ENCODE measurements around the gene CECR2.
A peak's percentile ranks its signal among the peaks of the same experiment; 100 is the strongest.

Gene CECR2

GRCh38 chr22:17369439-17370025, at the start of gene CECR2:
CECR2 (plus strand) TSS chr22:17369460; CDS start chr22:17369784, 324 bp downstream.
- intact Hi-C loops (cut with DNase I; ENCODE audit: low total_unique reads), result no loop called here
- TF ChIP-seq, protein P1, sequence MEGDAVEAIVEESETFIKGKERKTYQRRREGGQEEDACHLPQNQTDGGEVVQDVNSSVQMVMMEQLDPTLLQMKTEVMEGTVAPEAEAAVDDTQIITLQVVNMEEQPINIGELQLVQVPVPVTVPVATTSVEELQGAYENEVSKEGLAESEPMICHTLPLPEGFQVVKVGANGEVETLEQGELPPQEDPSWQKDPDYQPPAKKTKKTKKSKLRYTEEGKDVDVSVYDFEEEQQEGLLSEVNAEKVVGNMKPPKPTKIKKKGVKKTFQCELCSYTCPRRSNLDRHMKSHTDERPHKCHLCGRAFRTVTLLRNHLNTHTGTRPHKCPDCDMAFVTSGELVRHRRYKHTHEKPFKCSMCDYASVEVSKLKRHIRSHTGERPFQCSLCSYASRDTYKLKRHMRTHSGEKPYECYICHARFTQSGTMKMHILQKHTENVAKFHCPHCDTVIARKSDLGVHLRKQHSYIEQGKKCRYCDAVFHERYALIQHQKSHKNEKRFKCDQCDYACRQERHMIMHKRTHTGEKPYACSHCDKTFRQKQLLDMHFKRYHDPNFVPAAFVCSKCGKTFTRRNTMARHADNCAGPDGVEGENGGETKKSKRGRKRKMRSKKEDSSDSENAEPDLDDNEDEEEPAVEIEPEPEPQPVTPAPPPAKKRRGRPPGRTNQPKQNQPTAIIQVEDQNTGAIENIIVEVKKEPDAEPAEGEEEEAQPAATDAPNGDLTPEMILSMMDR (IDR thresholded peaks at IDR 0.05), result no peak
- H3K27ac ChIP-seq, result no peak within 1 kb of the TSS
- H3K4me1 ChIP-seq, result peaks cover 0 to 26% (median 22%) of the 10 kb centered on the region in 4 donors
- DNase-seq, result no peak
- no peaks in the 10 kb centered on the region for H3K36me3 ChIP-seq
- peaks cover 0 to 75% of the 10 kb centered on the region in 2 donors for H3K27me3 ChIP-seq
- no peaks in the 10 kb centered on the region for H3K9me3 ChIP-seq
- peak within 1 kb of the TSS; percentile 29 to 51 for H3K4me3 ChIP-seq

DNA sequence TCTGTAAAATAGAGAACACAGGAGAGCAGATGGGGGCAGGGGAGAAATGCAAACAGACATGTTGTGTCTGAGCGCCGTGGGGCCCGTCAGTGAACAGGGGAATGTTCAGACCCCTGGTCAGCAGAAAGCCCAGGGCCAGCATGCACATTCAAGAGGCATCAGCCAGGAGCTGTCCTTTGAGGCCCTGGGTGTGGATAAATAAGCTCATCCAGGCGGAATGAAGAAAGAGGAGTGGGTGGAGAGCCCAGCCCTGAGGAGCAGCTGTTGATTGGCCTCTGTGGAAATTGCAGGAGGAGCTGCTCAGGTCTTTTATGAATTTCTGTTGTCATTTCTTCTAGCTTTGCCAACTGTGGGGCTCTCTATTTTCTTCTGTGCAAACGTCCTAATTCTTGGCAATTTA, 49.7 kb upstream of the CECR2 start:
- DNase-seq, result no peak
- TF ChIP-seq, protein P1 (IDR thresholded peaks at IDR 0.05), result no peak
- Histone ChIP-seq H3K36me3 (no peaks in the 10 kb centered on the region), H3K4me3 (no peak overlapping the region), H3K27ac (no peak overlapping the region), H3K4me1 (no peaks in the 10 kb centered on the region), H3K9me3 (no peaks in the 10 kb centered on the region), H3K27me3 (peaks cover 0 to 8% of the 10 kb centered on the region in 2 donors)
- intact Hi-C loops (cut with DNase I; ENCODE audit: low total_unique reads), result no loop called here

DNA sequence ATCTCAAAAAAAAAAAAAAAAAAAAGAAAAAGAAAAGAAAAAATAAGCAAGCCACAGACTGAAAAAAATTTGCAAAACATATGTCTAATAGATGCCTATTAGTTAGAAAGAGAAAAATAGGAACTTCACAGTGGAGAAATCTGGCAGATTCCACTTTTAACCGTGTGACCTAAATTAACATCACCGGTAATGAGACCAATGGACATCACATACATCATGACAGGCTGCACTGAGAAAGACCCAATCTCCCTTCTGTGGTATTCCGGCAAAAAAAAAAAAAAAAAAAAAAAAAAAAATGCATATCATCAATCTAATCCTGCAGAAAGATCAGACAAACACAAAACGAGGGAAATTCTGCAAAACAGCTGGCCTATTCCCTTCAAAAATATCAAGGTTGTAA, 46.7 kb upstream of the CECR2 start:
- no peak overlapping the region for H3K4me3 ChIP-seq
- H3K9me3 ChIP-seq, result no peaks in the 10 kb centered on the region
- intact Hi-C loops (cut with DNase I; ENCODE audit: low total_unique reads), result no loop called here
- H3K27me3 ChIP-seq, result peaks cover 0 to 8% of the 10 kb centered on the region in 2 donors
- no peaks in the 10 kb centered on the region for H3K4me1 ChIP-seq
- H3K36me3 ChIP-seq, result no peaks in the 10 kb centered on the region
- TF ChIP-seq, protein P1 (IDR thresholded peaks at IDR 0.05), result no peak
- H3K27ac ChIP-seq, result no peak overlapping the region
- no peak for DNase-seq

DNA sequence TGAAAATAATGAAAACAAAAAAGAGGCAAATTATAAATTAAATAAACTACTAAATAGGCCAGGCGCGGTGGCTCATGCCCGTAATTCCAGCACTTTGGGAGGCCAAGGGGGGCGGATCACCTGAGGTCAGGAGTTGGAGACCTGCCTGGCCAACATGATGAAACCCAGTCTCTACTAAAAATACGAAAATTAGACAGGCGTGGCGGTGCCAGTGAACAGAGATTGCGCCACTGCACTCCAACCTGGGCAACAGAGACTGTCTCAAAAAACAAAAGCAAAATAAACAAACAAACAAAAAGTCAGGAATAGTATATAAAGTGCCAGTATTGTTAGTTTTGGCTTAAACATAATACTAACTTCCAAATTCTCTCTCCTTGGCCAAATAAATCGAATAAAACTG, 37.6 kb upstream of the CECR2 start:
- TF ChIP-seq, protein P1 (IDR thresholded peaks at IDR 0.05), result no peak
- Histone ChIP-seq H3K27me3 (no peaks in the 10 kb centered on the region), H3K4me1 (no peaks in the 10 kb centered on the region), H3K9me3 (no peaks in the 10 kb centered on the region), H3K36me3 (no peaks in the 10 kb centered on the region), H3K27ac (no peak overlapping the region), H3K4me3 (no peak overlapping the region)
- intact Hi-C loops (cut with DNase I; ENCODE audit: low total_unique reads), result no loop called here
- DNase-seq, result no peak

- H3K4me1 ChIP-seq, result no peaks in the 10 kb centered on the region
- H3K36me3 ChIP-seq, result no peaks in the 10 kb centered on the region
- H3K4me3 ChIP-seq, result no peak overlapping the region
- H3K27ac ChIP-seq, result no peak overlapping the region
- no peak for DNase-seq
- H3K27me3 ChIP-seq, result no peaks in the 10 kb centered on the region
- no peaks in the 10 kb centered on the region for H3K9me3 ChIP-seq
- intact Hi-C loops (cut with DNase I; ENCODE audit: low total_unique reads), result no loop called here
- TF ChIP-seq, protein P1 (IDR thresholded peaks at IDR 0.05), result no peak
Observed at GRCh38 chr22:17332109-17332800, 37.0 kb upstream of the CECR2 start.

Data from tibial artery (tissue), 4 donors.